Lower leg skin (tissue), 3 donors: ENCODE results near the gene CHID1.

Source experiments
- POLR2A ChIP-seq, 2 donors: fragments of 450-650 bp; IDR thresholded peaks; one replicate each; pipeline ENCODE4 v1.6.1; 2016 to 2017; ENCODE audit warnings: antibody characterized with exemption in 2 of 2, mild to moderate bottlenecking in 1 of 2, moderate library complexity in 1 of 2
- TF ChIP-seq, protein P1 (sequence below), 3 donors: fragments of 450-650 bp; IDR thresholded peaks; one replicate each; pipeline ENCODE4 v1.5.1; 2016; ENCODE audit warnings: antibody characterized with exemption in 3 of 3, mild to moderate bottlenecking in 3 of 3, moderate library complexity in 2 of 3

DNA sequence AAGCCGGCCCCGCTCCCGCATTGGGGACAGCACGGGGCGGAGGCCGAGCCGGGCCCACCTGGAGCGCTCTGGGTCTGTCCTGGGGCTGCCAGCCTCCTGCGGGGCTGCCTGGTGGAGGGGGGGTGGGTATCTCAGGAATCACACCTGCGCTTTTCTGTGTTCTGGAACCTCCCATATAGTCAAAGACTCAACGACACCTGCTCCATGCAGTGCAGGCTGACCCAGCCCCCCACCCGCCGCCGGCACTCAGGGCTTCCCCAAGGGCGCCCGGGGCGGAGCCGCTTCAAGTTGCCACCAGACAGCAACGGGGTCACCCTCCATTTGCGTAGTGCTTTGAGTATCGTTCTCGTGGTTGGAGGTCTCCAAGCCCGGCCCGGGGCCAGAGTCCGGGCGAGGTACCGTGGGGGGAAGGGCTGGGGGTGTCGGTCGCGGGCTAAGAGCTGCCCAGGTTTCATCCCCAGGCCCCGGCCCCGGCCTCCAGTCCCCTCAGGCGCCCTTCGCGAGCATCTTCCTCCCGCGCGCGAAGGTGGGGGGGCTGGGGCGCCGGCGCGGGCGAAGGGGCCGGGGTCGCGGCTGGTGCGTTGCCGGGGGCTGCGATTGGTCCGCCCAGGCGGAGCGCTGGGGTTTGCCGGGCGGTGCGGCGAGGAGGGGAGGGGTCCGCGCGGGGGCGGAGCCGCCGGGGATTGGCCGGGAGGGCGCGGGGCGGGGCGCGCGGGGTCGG lies 61.3 kb downstream of the CHID1 start:
- TF ChIP-seq POLR2A (IDR thresholded peaks at IDR 0.05) = no peak
- TF ChIP-seq, protein P1, sequence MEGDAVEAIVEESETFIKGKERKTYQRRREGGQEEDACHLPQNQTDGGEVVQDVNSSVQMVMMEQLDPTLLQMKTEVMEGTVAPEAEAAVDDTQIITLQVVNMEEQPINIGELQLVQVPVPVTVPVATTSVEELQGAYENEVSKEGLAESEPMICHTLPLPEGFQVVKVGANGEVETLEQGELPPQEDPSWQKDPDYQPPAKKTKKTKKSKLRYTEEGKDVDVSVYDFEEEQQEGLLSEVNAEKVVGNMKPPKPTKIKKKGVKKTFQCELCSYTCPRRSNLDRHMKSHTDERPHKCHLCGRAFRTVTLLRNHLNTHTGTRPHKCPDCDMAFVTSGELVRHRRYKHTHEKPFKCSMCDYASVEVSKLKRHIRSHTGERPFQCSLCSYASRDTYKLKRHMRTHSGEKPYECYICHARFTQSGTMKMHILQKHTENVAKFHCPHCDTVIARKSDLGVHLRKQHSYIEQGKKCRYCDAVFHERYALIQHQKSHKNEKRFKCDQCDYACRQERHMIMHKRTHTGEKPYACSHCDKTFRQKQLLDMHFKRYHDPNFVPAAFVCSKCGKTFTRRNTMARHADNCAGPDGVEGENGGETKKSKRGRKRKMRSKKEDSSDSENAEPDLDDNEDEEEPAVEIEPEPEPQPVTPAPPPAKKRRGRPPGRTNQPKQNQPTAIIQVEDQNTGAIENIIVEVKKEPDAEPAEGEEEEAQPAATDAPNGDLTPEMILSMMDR (IDR thresholded peaks at IDR 0.05) = no peak
